NB4 (cell line): ENCODE measurements around the gene NKX2-3.

Experiments
- CTCF ChIP-seq: IDR thresholded peaks from one replicate; pipeline ENCODE4 v1.5.1; 2012; ENCODE audit warnings: low read depth, low read length
- MAX ChIP-seq: IDR thresholded peaks from 2 replicates; pipeline ENCODE4 v1.6.1; 2011; ENCODE audit warnings: low read depth, low read length
- MYC ChIP-seq: IDR thresholded peaks from 2 replicates; pipeline ENCODE4 v1.6.1; 2011; ENCODE audit warnings: low read depth, low read length
- POLR2A ChIP-seq: IDR thresholded peaks from 2 replicates; pipeline ENCODE4 v1.6.1; 2011; ENCODE audit warnings: mild to moderate bottlenecking; ENCODE audit not compliant: insufficient read length; ENCODE audit errors: extremely low read depth

GRCh38 chr10:99524050-99524666 lies 8.6 kb upstream of the NKX2-3 start:
- no peak for TF ChIP-seq CTCF
- no peak for TF ChIP-seq MAX
- TF ChIP-seq POLR2A: no peak
- no peak for TF ChIP-seq MYC
